Peyer's patch (tissue), 4 donors: ENCODE data around the gene ANKRD11. TPM values are rescaled to one million over a fixed set of nuclear protein-coding genes. Genes with fewer than 3 reads are reported as not detected.
"Not testable (repeated sequence)": the region's sequence is repeated elsewhere in the genome, so short reads cannot be mapped to it uniquely, and the experiment has no call there.

Source experiments
- DNase-seq, 3 donors: peaks; one replicate each; pipeline ENCODE4 v3.0.0-alpha.2; 2017 to 2019
- H3K27ac ChIP-seq, 4 donors: fragments of 200-600 bp; sonication (generic); one replicate each; pipeline ENCODE4 v1.5.1; 2016 to 2019
- H3K27me3 ChIP-seq, 2 donors: fragments of 200-600 bp; sonication (generic); one replicate each; pipeline ENCODE4 v1.5.1; 2019
- H3K36me3 ChIP-seq, 3 donors: fragments of 200-600 bp; sonication (generic); one replicate each; pipeline ENCODE4 v1.5.1; 2016 to 2019
- H3K4me1 ChIP-seq, 4 donors: fragments of 200-600 bp; sonication (generic); one replicate each; pipeline ENCODE4 v1.5.1; 2016 to 2019
- H3K4me3 ChIP-seq, 4 donors: fragments of 200-600 bp; sonication (generic); 1 replicate in 3 of 4; 2 replicates in 1 of 4; pipeline ENCODE4 v1.5.1; 2016 to 2019; ENCODE audit warnings: mild to moderate bottlenecking in 1 of 4
- H3K9me3 ChIP-seq, 4 donors: fragments of 200-600 bp; sonication (generic); one replicate each; pipeline ENCODE4 v1.5.1; 2016 to 2019; ENCODE audit warnings: mild to moderate bottlenecking in 1 of 4
- POLR2A ChIP-seq, 2 donors: fragments of 450-650 bp; IDR thresholded peaks; one replicate each; pipeline ENCODE4 v1.5.1; 2017; ENCODE audit warnings: antibody characterized with exemption in 2 of 2, mild to moderate bottlenecking in 2 of 2, moderate library complexity in 2 of 2
- total RNA-seq, 4 donors: library from RNA; depleted of rRNA; stranded (reverse); fragments of >200 nt; gene quantifications; one replicate each; pipeline ENCODE4 v1.1.0, GENCODE V29; 2016
- TF ChIP-seq, protein P1 (sequence below), 6 experiments: fragments of 450-650 bp in 4 of 6; fragments of 200-600 bp in 2 of 6; sonication (generic) in 1 of 6; IDR thresholded peaks; one replicate each; pipeline ENCODE4 v1.5.1; 2017 to 2019; ENCODE audit warnings: antibody characterized with exemption in 6 of 6, mild to moderate bottlenecking in 3 of 6, moderate library complexity in 1 of 6

The ANKRD11 gene
- total RNA-seq, 4 donors from 2014 or later, result 177 to 227 (median 211) TPM

DNA sequence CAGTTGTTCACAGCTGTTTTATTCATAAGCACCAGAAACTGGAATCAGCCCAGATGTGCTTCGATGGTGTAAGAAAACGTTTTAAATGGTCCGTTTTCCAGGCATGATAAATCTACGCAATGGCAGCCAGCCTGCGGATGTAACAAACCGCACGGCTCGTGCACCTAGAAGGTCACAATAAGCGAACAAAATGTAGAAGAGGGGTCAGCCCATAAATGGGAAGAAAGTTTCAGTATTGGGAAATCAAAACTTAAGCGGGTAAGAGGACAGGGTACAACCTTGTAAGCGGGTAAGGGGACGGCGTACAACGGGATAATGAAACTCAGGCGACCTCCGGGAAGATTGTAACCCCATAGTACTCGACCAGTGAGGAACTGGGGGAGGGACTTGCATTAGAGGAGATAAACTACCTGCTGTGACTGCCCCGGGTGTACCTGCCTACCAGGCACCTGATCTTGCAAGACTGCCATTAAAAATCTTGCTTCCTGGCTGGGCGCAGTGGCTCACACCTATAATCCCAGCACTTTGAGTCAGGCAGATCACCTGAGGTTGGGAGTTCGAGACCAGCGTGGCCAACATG, 66.6 kb downstream of the ANKRD11 start:
- Histone ChIP-seq H3K9me3 (no peaks in the 10 kb centered on the region), H3K27ac (no peak overlapping the region), H3K27me3 (no peaks in the 10 kb centered on the region), H3K36me3 (no peaks in the 10 kb centered on the region), H3K4me3 (no peak overlapping the region), H3K4me1 (peaks cover 0 to 33% (median 10%) of the 10 kb centered on the region in 4 donors)
- DNase-seq, result no peak
- TF ChIP-seq POLR2A (IDR thresholded peaks at IDR 0.05), result no peak
- TF ChIP-seq, protein P1, sequence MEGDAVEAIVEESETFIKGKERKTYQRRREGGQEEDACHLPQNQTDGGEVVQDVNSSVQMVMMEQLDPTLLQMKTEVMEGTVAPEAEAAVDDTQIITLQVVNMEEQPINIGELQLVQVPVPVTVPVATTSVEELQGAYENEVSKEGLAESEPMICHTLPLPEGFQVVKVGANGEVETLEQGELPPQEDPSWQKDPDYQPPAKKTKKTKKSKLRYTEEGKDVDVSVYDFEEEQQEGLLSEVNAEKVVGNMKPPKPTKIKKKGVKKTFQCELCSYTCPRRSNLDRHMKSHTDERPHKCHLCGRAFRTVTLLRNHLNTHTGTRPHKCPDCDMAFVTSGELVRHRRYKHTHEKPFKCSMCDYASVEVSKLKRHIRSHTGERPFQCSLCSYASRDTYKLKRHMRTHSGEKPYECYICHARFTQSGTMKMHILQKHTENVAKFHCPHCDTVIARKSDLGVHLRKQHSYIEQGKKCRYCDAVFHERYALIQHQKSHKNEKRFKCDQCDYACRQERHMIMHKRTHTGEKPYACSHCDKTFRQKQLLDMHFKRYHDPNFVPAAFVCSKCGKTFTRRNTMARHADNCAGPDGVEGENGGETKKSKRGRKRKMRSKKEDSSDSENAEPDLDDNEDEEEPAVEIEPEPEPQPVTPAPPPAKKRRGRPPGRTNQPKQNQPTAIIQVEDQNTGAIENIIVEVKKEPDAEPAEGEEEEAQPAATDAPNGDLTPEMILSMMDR (IDR thresholded peaks at IDR 0.05), result no peak

DNA sequence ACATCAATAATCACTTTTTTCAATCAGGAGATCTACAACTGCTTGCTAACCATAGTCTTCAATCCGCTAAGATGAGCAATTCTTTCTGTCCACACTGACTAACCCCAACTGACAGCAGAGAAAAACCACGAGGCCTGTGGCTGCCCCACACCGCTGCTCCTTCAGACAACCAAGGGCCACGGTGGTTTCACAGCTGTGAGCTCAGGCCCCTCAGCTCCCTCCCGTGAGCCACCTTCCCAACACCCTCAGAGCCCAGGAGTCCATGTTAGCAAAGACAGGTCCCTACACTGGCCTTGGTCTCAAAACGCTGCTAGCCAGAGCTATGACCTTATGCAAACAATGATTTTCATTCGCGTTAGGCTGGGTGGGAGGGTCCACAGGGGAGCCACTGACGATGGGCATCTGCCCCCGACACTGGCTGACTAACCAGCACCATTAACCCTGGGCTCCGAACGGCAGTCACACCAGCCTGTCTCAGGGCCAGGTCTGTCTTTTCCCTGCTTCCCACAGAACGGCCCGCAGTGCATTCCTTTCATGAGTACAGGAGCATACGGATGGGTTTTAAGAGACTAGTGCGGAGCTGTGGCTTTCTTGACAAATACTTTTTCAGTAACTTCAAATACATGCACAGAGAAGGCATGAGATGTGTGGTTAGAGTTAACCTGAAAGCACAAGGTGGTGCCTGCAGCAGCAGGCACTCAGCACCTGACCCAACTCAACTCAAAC, 67.3 kb downstream of the ANKRD11 start:
- Histone ChIP-seq H3K27ac (peak overlapping the region in 2 of 4 donors; percentile 21 to 28), H3K4me3 (no peak overlapping the region), H3K27me3 (no peaks in the 10 kb centered on the region), H3K4me1 (peaks cover 0 to 38% (median 10%) of the 10 kb centered on the region in 4 donors), H3K9me3 (no peaks in the 10 kb centered on the region), H3K36me3 (no peaks in the 10 kb centered on the region)
- no peak for TF ChIP-seq POLR2A (IDR thresholded peaks at IDR 0.05)
- TF ChIP-seq, protein P1 (IDR thresholded peaks at IDR 0.05), result no peak
- peak in 2 of 3 donors; percentile 60 to 75 for DNase-seq

DNA sequence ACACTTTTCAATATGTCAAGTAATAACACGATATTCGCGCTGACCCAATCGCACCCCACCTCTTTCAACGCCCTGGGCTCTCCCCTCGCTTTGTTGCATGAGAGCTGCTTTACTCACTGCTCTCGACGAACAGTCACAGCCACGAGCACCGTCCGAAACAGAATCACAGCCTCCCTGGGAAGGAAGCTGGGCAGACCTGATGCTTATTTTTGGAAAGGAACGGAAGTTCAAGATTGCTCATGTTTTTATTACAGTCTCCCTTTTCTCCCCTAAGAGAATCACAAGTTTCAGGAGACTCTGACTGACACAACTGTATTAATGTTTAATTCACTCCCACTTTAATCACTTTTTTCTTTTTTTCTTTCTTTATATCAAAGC, 67.8 kb downstream of the ANKRD11 start:
- Histone ChIP-seq H3K4me3 (no peak overlapping the region), H3K9me3 (no peaks in the 10 kb centered on the region), H3K36me3 (no peaks in the 10 kb centered on the region), H3K4me1 (peaks cover 0 to 44% (median 12%) of the 10 kb centered on the region in 4 donors), H3K27ac (peak overlapping the region in 1 of 4 donors; percentile 28), H3K27me3 (no peaks in the 10 kb centered on the region)
- DNase-seq, result peak in 1 of 3 donors; percentile 48
- no peak for TF ChIP-seq POLR2A (IDR thresholded peaks at IDR 0.05)
- TF ChIP-seq, protein P1 (IDR thresholded peaks at IDR 0.05), result no peak

DNA sequence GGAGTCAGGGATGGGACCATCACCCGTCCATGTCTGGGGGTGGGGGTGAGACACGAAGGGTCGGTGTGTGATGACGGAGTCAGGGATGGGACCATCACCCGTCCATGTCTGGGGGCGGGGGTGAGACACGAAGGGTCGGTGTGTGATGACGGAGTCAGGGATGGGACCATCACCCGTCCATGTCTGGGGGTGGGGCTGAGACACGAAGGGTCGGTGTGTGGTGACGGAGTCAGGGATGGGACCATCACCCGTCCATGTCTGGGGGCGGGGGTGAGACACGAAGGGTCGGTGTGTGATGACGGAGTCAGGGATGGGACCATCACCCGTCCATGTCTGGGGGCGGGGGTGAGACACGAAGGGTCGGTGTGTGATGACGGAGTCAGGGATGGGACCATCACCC, 69.1 kb downstream of the ANKRD11 start:
- peaks cover 0 to 55% (median 13%) of the 10 kb centered on the region in 4 donors for H3K4me1 ChIP-seq
- DNase-seq, H3K9me3 ChIP-seq, H3K36me3 ChIP-seq, H3K27me3 ChIP-seq, H3K4me3 ChIP-seq, H3K27ac ChIP-seq: not testable (repeated sequence)

DNA sequence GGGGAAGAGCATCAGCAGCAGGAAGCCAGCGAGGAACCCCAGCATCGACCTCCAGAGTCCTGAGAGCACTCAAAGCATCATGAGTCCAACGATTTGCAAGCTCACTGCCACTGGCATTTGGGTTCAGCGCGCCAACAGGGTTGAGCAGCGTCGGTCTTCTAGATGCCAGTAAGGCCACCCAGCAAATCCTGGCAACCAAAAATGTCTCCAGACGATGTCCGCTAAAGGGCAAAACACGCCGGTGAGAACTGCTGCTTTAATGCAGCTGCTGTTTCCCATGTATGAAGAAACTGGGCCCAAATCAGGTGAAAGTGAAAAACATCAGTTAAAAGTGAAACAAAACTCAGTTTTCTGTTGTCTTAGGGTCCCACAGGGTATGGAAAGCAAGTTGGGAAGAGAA, 70.2 kb downstream of the ANKRD11 start:
- Histone ChIP-seq H3K4me1 (peaks cover 0 to 48% (median 9%) of the 10 kb centered on the region in 4 donors), H3K27me3 (no peaks in the 10 kb centered on the region), H3K27ac (no peak overlapping the region), H3K4me3 (no peak overlapping the region), H3K9me3 (no peaks in the 10 kb centered on the region), H3K36me3 (no peaks in the 10 kb centered on the region)
- TF ChIP-seq, protein P1 (IDR thresholded peaks at IDR 0.05), result no peak
- no peak for TF ChIP-seq POLR2A (IDR thresholded peaks at IDR 0.05)
- DNase-seq, result no peak

DNA sequence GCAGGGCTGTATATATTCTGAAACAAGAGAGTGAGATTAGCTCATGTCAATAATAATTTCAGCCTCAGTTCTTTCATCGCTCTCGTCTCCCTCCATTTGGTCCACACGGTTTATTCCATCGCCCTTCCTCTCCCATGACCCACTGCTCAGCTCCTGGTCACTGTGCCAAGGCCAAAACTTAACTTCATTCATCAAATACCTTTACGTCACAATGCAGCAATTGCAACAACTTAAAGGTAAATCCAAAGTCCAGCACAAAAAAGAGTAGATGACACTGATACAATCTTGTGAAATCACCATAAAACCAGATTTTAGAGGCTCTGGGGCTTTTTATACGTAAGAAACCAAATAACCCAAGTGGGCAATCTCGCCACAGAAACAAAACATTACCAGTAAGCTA, 72.0 kb downstream of the ANKRD11 start:
- Histone ChIP-seq H3K4me3 (no peak overlapping the region), H3K9me3 (no peaks in the 10 kb centered on the region), H3K27me3 (no peaks in the 10 kb centered on the region), H3K36me3 (no peaks in the 10 kb centered on the region), H3K27ac (no peak overlapping the region), H3K4me1 (peaks cover 0 to 46% (median 13%) of the 10 kb centered on the region in 4 donors)
- no peak for DNase-seq
- TF ChIP-seq, protein P1 (IDR thresholded peaks at IDR 0.05), result no peak
- TF ChIP-seq POLR2A (IDR thresholded peaks at IDR 0.05), result no peak
